ENCODE measurements around the gene EDARADD. TPM values are rescaled to one million over a fixed set of nuclear protein-coding genes. Genes with fewer than 3 reads are reported as not detected.

EDARADD gene
- total and polyA plus RNA-seq, 2 of the 13 experiments (the other 11 are each of a cell fraction or from before 2014, with no cell fraction given): 0.03 TPM; not detected in 1

DNA sequence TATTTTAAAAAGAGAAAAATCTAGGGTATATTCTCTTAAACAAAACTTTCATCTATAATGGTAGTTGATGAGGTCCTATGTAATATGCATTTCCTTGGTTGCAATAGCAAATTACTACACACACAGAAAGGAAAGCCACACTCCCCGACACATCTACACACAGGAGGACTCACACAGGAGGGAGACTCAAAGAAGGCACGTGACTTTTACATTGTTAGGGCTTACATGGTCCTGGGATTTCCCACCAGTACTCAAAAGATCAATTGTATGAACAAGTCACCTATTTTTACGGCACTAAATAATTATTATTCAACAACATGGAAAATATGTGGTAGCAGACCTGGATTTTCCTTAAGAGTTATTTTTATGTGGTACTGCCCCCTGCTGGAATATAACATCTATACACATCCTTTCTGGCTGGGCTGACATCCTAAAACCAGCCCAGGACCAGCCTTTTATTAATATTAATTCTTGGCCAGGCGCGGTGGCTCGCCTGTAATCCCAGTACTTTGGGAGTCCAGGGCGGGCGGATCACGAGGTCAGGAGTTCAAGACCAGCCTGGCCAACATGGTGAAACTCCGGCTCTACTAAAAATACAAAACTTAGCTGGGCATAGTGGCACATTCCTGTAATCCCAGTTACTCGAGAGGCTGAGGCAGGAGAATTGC, 95.8 kb downstream of the EDARADD start (continued):
- TF ChIP-seq SNAPC4 (CRISPR knock-in tag; IDR thresholded peaks at IDR 0.05) (0 out of 2 replicates have a peak, but pooled peaks have one; percentile 6), ZGPAT (CRISPR knock-in tag; IDR thresholded peaks at IDR 0.05) (0 out of 2 replicates have a peak, but pooled peaks have one; percentile 14), ZNF644 (CRISPR knock-in tag; IDR thresholded peaks at IDR 0.05; ENCODE audit: low read depth) (peak; percentile 58; the same call in 1 of the 2 replicates), ZNF24 (IDR thresholded peaks at IDR 0.05) (no peak), KLF11 (CRISPR knock-in tag; IDR thresholded peaks at IDR 0.05) (no peak), ZNF670 (CRISPR knock-in tag; IDR thresholded peaks at IDR 0.05; ENCODE audit: borderline replicate concordance) (no peak), IKZF5 (CRISPR knock-in tag; IDR thresholded peaks at IDR 0.05) (0 out of 2 replicates have a peak, but pooled peaks have one; percentile 10)

All from HepG2 (cell line).